ENCODE measurements around the gene GCN1.

The GCN1 gene

DNA sequence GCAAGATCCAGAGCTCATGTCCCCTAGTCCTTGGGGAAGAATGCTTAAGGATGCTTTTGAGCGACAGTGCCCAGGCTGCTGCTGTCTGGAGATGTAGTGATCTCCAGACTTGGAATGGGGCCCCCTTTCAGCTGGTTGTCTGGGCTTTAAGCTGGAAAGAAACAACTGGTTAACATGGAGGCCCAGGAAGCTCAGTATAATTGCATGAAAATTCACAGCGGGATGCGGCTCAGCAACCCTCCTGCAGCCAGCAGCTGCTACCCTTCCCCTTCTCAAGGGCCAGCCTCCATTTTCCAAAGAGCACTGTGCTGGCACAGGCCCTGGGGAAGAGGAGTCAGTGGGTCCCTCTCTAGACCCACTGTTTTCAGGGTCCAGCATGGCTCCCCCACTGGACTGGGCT, 104.3 kb downstream of the GCN1 start:
- FAIRE-seq, result no peak

- no peak for FAIRE-seq
These were observed 104.7 kb downstream of the GCN1 start for GRCh38 chr12:120089796-120090195.

- no peak for FAIRE-seq
These were observed 105.4 kb downstream of the GCN1 start for GRCh38 chr12:120089105-120089504.

DNA sequence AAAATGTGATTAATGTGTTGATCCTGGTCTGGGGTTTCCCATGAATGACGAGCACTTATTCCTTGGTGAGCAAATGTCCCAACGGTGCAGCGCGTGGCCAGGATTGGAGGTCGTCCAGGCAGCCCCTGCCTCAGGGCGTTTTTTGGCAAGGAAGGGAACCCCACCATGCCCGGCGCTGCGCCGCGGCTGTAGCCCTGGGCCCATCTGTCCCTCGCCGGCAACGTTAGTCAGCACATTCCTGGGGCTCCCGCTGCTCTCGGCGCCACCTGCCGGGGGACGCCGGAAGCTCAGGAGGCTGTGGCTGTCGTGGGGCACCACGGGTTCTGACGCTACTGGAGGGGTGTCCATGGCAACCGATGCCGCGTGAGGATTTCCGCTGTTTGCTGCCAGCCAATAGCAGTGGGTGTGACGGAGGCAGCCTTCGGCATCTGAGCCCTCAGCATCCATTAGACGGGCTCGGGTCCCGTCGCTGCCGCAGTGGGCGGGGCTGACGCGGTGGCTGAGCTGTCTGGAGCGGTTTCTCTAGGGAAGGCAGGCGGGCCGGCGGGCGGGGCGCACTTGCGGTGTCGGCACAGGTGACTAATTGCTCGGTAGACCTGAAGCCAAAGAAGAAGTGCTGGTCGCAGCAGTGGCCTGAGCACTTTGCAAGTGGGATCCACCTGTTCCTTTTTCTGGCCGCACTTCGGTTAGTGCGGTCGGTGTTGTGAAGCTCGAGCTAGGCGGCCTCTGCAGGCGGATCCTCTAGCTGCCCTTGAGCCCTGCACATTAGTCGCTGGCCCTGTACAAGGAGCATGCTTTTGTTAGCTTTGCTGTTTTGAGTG, 107.5 kb downstream of the GCN1 start:
- peak; percentile 97 for FAIRE-seq

DNA sequence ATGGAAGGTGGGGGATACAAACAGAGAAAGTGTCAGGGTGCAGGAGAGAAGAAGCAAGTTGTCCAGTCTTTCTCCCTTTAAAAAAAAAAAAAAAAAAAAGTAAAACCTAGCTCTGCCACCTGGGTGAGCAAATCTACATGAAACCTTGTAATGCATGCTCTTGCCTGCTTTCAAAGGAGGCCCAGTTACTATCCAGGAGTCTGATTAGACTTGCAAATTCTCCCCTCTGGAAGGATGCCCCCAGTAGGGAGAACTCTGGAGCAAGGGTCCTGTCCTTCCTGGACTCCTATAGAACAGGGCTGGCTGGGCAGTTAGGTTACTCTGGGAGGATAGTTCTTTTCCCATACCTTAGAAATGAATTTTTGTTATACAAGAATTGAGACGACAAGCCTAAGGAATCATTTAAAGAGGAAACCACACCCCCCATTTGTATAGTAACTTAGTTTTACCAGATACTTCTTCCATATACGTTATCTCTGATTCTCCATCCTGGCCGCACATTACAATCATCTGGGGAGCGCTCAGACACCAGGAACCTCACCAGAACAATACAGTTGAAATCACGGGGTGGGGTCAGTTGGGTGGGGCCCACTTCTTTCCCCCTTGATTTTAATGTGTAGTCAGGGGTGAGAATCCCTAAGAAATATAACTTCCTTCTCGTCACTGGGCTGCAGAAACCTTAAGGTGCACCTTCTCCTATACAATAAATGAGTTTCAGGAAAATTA, 108.4 kb downstream of the GCN1 start:
- no peak for FAIRE-seq

DNA sequence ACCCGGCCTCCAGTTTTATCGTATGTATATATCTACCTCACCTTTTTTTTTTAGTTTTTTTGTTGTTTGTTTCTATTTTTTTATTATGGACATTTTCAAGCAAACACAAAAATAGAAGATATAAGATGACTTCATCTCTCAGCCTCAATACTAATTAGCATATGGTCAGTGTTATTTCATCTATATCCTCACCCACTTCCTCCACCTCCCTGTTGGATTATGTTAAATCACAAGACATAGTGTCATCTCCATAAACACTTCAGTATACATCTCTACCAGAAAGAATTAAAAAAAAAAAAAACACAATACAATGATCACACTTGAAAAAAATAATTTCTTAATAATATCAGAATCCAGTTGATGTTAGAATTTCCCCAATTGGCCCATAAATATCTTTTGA, 112.9 kb downstream of the GCN1 start:
- no peak for FAIRE-seq

DNA sequence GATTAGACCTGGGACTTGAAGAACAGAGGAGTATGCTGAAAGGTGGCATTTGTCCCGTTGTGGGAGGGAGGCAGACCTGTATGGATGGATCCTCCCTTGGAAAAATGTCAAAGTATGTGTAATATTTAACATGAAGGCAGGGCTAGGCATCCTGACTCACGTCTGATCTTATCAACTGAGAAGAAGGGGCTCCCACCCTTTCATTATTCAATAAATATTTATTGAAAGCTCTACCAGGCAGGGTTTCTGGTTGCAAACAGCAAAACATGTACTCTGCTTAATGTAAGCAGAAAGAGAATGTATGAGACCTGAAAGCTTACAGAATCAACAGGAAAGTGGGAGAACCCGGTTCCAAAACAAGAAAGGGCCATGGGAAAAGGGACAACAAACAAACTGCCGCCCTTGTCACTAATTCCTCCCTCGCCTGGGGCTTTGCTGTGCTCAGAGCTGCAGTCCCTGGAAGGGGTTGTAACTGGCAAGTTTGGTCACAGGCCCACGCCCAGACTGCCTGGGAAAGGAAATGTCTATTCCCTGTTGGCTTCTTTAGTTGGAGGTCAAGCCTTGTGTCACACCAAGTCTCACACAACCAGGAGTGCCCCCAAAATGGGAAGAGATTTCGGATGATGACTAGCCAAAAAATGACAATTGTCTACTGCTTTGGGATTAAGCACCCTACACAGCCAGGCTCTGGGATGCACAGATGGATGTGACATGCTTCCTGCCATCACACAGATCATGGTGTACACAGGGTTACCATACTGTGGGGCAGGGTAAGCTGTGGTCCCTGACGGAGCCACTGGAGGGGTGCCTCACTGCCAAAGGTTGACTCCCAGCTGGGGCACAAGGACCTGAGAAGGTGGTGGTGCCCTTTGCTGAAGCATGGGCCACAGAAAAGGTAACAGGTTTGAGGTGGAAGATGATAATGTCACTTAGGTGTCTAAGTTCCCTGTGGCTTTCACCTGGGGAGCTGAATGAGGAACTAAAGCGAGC, 114.8 kb downstream of the GCN1 start:
- FAIRE-seq, result no peak

DNA sequence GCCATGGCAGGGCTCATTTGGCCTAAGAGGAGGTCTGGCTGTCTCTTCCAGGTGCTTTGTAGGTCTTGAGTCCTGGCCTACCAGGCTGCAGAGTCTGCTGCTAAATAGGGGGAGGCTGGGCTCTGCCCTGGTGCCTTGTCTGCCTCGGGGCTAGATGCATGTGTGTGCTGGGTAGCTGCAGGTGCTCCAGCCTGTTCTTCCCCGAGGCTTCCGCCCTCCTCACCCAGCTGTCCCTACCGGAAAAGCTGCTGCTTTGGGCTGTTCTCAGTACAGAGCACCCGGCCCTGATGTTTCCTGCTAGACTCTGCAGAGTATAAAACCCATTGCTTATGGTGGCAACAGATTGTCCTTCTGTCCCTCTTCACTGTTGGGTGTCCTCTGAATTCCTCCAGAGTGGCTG, 115.6 kb downstream of the GCN1 start:
- no peak for FAIRE-seq

DNA sequence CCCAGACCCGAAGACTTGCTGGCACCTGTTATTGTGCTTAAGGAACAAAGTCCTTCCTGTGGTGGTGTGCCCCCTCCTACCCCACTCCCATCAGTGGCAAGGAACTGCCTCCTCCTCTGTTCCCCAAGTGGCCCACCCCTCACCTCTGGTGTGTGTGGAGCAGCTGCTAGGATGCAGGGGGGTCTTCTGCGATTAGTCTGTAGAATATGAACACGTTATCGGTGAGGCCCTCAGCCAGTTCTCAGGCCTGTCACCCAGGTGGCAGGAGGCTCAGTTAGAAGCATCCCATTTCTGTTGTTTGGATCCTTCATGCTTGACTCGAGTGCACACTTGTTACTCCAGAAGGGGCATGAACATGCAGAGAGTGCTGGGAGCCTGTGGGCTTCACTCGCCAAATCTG, 117.3 kb downstream of the GCN1 start:
- no peak for FAIRE-seq
